Stimulated activated naive B cell treated with anti-CD40 and anti-IgM and Interleukin-4, amounts not matched to agents 10 μg/mL and 1 μg/mL and 100 μg/mL, for 72 hours (primary cell): ENCODE data around the gene SLC16A7.

Experiments
- ATAC-seq, 2 donors: fragments of 150-1000 bp; cut with Tn5 transposase; replicated peaks; 2 replicates each; pipeline ENCODE4 v1.10.0; 2021; ENCODE audit warnings: moderate library complexity in 1 of 2
- DNase-seq: peaks from one replicate; pipeline ENCODE4 v3.0.0; 2021
- H3K27ac Mint-ChIP-seq: one replicate; pipeline ENCODE4 v1.8.0; 2022; ENCODE audit warnings: mild to moderate bottlenecking, mixed read lengths
- H3K27me3 Mint-ChIP-seq, 2 donors: one replicate each; pipeline ENCODE4 v1.8.0; 2022; ENCODE audit warnings: mixed read lengths in 2 of 2
- H3K36me3 Mint-ChIP-seq, 2 donors: one replicate each; pipeline ENCODE4 v1.8.0; 2022; ENCODE audit warnings: mixed read lengths in 2 of 2, mild to moderate bottlenecking in 1 of 2
- H3K4me1 Mint-ChIP-seq, 2 donors: one replicate each; pipeline ENCODE4 v1.8.0; 2022; ENCODE audit warnings: mixed read lengths in 2 of 2, mild to moderate bottlenecking in 1 of 2
- H3K4me3 Mint-ChIP-seq, 2 donors: one replicate each; pipeline ENCODE4 v1.8.0; 2022; ENCODE audit warnings: mild to moderate bottlenecking in 2 of 2, mixed read lengths in 2 of 2, moderate library complexity in 1 of 2
- H3K9me3 Mint-ChIP-seq, 2 donors: one replicate each; pipeline ENCODE4 v1.8.0; 2022; ENCODE audit warnings: mixed read lengths in 2 of 2, mild to moderate bottlenecking in 1 of 2

Gene SLC16A7

GRCh38 chr12:59637692-59638070 is 41.9 kb downstream of the SLC16A7 start:
- peak; percentile 31 to 45 for ATAC-seq
- DNase-seq, result no peak
- H3K36me3 Mint-ChIP-seq, result peaks cover 13 to 14% of the 10 kb centered on the region in 2 donors
- peak overlapping the region; percentile 27 for H3K27ac Mint-ChIP-seq
- peak overlapping the region; percentile 63 to 69 for H3K4me3 Mint-ChIP-seq
- peaks cover 27 to 50% of the 10 kb centered on the region in 2 donors for H3K4me1 Mint-ChIP-seq
- no peaks in the 10 kb centered on the region for H3K27me3 Mint-ChIP-seq
- peaks cover 0 to 2% of the 10 kb centered on the region in 2 donors for H3K9me3 Mint-ChIP-seq

- ATAC-seq, result peak; percentile 77 to 90
- Mint-ChIP-seq H3K4me1 (peaks cover 14 to 44% of the 10 kb centered on the region in 2 donors), H3K27me3 (no peaks in the 10 kb centered on the region), H3K27ac (peak overlapping the region; percentile 65), H3K4me3 (peak overlapping the region; percentile 37 to 44), H3K36me3 (peaks cover 46 to 58% of the 10 kb centered on the region in 2 donors), H3K9me3 (peaks cover 14 to 21% of the 10 kb centered on the region in 2 donors)
- DNase-seq, result no peak
These were observed 47.7 kb downstream of the SLC16A7 start for GRCh38 chr12:59643550-59643949.

- Mint-ChIP-seq H3K36me3 (peaks cover 49 to 59% of the 10 kb centered on the region in 2 donors), H3K4me3 (no peak overlapping the region), H3K27me3 (no peaks in the 10 kb centered on the region), H3K27ac (no peak overlapping the region), H3K4me1 (peaks cover 17 to 45% of the 10 kb centered on the region in 2 donors), H3K9me3 (peaks cover 12 to 22% of the 10 kb centered on the region in 2 donors)
- ATAC-seq (no peak), DNase-seq (no peak)
These were observed 49.4 kb downstream of the SLC16A7 start for GRCh38 chr12:59645242-59645641.

GRCh38 chr12:59646636-59647035 is 50.8 kb downstream of the SLC16A7 start:
- Mint-ChIP-seq H3K4me3 (no peak overlapping the region), H3K27me3 (no peaks in the 10 kb centered on the region), H3K36me3 (peaks cover 49 to 59% of the 10 kb centered on the region in 2 donors), H3K4me1 (peaks cover 22 to 59% of the 10 kb centered on the region in 2 donors), H3K27ac (no peak overlapping the region), H3K9me3 (peaks cover 12 to 22% of the 10 kb centered on the region in 2 donors)
- DNase-seq (no peak), ATAC-seq (no peak)

DNA sequence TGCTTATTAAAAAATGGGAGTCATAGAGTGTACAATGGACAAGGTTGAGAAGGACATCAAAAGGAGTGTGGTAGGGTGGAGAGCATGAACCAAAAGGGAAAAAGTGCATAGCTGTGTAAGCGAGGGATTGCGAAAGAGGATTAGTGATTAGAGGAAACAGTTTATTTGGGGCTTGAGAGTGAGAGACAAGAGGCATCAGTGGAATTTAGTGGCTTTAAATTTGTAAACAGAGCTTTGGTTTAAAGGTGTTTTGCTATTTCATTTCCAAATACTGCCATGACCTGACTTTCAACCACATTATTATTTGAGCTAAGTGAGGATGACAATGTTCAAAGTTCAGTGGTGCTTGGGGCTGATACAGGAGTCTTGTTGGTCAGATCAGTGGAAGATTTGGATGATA is 53.4 kb downstream of the SLC16A7 start:
- peaks cover 18 to 38% of the 10 kb centered on the region in 2 donors for H3K4me1 Mint-ChIP-seq
- no peak overlapping the region for H3K4me3 Mint-ChIP-seq
- H3K9me3 Mint-ChIP-seq, result peaks cover 12 to 22% of the 10 kb centered on the region in 2 donors
- H3K36me3 Mint-ChIP-seq, result peaks cover 36 to 46% of the 10 kb centered on the region in 2 donors
- ATAC-seq (no peak), DNase-seq (no peak)
- H3K27ac Mint-ChIP-seq, result no peak overlapping the region
- no peaks in the 10 kb centered on the region for H3K27me3 Mint-ChIP-seq

- H3K36me3 Mint-ChIP-seq, result peaks cover 25 to 34% of the 10 kb centered on the region in 2 donors
- DNase-seq, result no peak
- peaks cover 5 to 17% of the 10 kb centered on the region in 2 donors for H3K9me3 Mint-ChIP-seq
- peak; percentile 34 to 42 for ATAC-seq
- peaks cover 18 to 32% of the 10 kb centered on the region in 2 donors for H3K4me1 Mint-ChIP-seq
- no peaks in the 10 kb centered on the region for H3K27me3 Mint-ChIP-seq
- H3K27ac Mint-ChIP-seq, result no peak overlapping the region
- no peak overlapping the region for H3K4me3 Mint-ChIP-seq
These were observed 54.9 kb downstream of the SLC16A7 start for GRCh38 chr12:59650588-59651228.

- Mint-ChIP-seq H3K27me3 (no peaks in the 10 kb centered on the region), H3K27ac (no peak overlapping the region), H3K36me3 (peaks cover 22 to 34% of the 10 kb centered on the region in 2 donors), H3K4me3 (no peak overlapping the region), H3K4me1 (peaks cover 18 to 32% of the 10 kb centered on the region in 2 donors), H3K9me3 (peaks cover 4 to 15% of the 10 kb centered on the region in 2 donors)
- ATAC-seq (peak; percentile 41 to 51), DNase-seq (no peak)
These were observed 55.5 kb downstream of the SLC16A7 start for GRCh38 chr12:59651229-59651920.

GRCh38 chr12:59652130-59652529 is 56.3 kb downstream of the SLC16A7 start:
- Mint-ChIP-seq H3K36me3 (peaks cover 16 to 28% of the 10 kb centered on the region in 2 donors), H3K9me3 (peaks cover 2 to 10% of the 10 kb centered on the region in 2 donors), H3K27ac (no peak overlapping the region), H3K4me1 (peaks cover 18 to 32% of the 10 kb centered on the region in 2 donors), H3K27me3 (no peaks in the 10 kb centered on the region), H3K4me3 (no peak overlapping the region)
- no peak for ATAC-seq
- no peak for DNase-seq

DNA sequence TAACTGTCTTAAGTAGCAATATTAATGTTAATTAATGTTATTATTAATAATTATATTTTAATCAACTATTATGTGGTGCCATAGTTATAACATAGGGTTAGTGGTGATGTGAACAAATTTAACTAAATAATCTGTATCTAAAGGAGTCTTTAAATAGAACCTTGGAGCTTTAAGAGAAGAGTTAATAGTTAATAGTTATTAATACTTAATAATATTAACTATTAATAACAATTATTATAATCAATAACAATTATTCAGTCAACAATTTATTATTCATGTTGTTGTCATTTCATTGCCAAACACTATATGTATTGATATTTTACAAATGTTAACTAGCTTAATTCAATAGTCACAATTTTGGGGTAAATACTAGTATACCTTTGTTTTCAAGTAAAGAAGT is 58.2 kb downstream of the SLC16A7 start:
- Mint-ChIP-seq H3K36me3 (peaks cover 2 to 10% of the 10 kb centered on the region in 2 donors), H3K9me3 (no peaks in the 10 kb centered on the region), H3K27me3 (no peaks in the 10 kb centered on the region), H3K4me3 (no peak overlapping the region), H3K27ac (no peak overlapping the region), H3K4me1 (peaks cover 11 to 19% of the 10 kb centered on the region in 2 donors)
- DNase-seq (no peak), ATAC-seq (no peak)

DNA sequence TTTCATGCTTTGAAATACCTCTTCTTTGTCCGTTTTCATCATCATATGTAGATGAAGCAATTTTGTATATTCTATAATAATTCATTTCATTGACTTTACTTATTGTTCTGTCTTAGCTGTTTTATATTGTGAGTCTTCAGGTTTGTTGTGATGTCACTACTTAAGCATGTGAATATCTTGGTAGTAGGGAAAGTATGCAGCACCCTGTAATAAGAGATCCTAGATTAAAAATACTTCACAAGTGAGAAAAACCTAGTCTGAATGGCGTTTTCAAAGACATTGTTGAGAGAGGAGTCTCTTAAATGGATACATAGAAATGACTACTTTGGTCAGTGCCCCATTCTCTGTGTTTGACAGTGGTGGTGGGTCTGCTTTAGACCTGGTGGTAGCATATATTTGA is 61.4 kb downstream of the SLC16A7 start:
- H3K9me3 Mint-ChIP-seq, result no peaks in the 10 kb centered on the region
- DNase-seq, result no peak
- no peak overlapping the region for H3K4me3 Mint-ChIP-seq
- H3K36me3 Mint-ChIP-seq, result peaks cover 5 to 14% of the 10 kb centered on the region in 2 donors
- H3K4me1 Mint-ChIP-seq, result peaks cover 9 to 12% of the 10 kb centered on the region in 2 donors
- no peak overlapping the region for H3K27ac Mint-ChIP-seq
- no peak for ATAC-seq
- H3K27me3 Mint-ChIP-seq, result no peaks in the 10 kb centered on the region

DNA sequence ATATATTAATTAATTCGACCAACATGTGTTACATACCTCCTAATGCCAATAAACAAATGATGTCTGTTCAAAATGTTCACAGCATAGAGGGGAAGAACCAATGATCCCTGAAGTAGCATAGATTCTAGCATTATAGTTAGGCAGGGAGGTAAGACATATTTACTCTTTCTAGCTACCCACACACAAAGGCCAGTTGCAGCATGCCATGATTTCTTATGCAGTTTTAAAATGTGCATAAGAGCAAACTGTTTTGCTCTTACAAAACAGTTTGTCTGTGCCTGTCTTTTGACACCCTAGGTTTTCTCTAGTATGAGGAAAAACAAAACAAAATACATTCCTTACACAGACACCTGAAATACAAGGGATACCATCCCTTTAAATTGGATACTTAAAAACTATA is 61.9 kb downstream of the SLC16A7 start:
- Mint-ChIP-seq H3K27ac (no peak overlapping the region), H3K4me3 (no peak overlapping the region), H3K4me1 (peaks cover 10 to 12% of the 10 kb centered on the region in 2 donors), H3K36me3 (peaks cover 5 to 17% of the 10 kb centered on the region in 2 donors), H3K27me3 (no peaks in the 10 kb centered on the region), H3K9me3 (no peaks in the 10 kb centered on the region)
- DNase-seq (no peak), ATAC-seq (no peak)

- H3K9me3 Mint-ChIP-seq, result no peaks in the 10 kb centered on the region
- peaks cover 5 to 21% of the 10 kb centered on the region in 2 donors for H3K36me3 Mint-ChIP-seq
- DNase-seq, result no peak
- no peak overlapping the region for H3K27ac Mint-ChIP-seq
- H3K27me3 Mint-ChIP-seq, result no peaks in the 10 kb centered on the region
- peaks cover 10 to 12% of the 10 kb centered on the region in 2 donors for H3K4me1 Mint-ChIP-seq
- no peak overlapping the region for H3K4me3 Mint-ChIP-seq
- no peak for ATAC-seq
These were observed 64.3 kb downstream of the SLC16A7 start for GRCh38 chr12:59660148-59660547.

- Mint-ChIP-seq H3K27ac (no peak overlapping the region), H3K4me1 (peaks cover 9 to 12% of the 10 kb centered on the region in 2 donors), H3K4me3 (no peak overlapping the region), H3K27me3 (no peaks in the 10 kb centered on the region), H3K9me3 (peaks cover 0 to 4% of the 10 kb centered on the region in 2 donors), H3K36me3 (peaks cover 5 to 22% of the 10 kb centered on the region in 2 donors)
- DNase-seq (no peak), ATAC-seq (no peak)
These were observed 65.2 kb downstream of the SLC16A7 start for GRCh38 chr12:59660921-59661597.

GRCh38 chr12:59664495-59664894 is 68.7 kb downstream of the SLC16A7 start:
- Mint-ChIP-seq H3K4me1 (peaks cover 20 to 25% of the 10 kb centered on the region in 2 donors), H3K27ac (no peak overlapping the region)

More at GRCh38 chr12:59664495-59664894, 68.7 kb downstream of the SLC16A7 start:
- DNase-seq (no peak), ATAC-seq (no peak)
- Mint-ChIP-seq H3K27me3 (no peaks in the 10 kb centered on the region), H3K36me3 (peaks cover 27 to 45% of the 10 kb centered on the region in 2 donors), H3K9me3 (peaks cover 14 to 23% of the 10 kb centered on the region in 2 donors), H3K4me3 (no peak overlapping the region)
